ENCODE results near the gene BRCA1.
"Not testable (repeated sequence)": the region's sequence is repeated elsewhere in the genome, so short reads cannot be mapped to it uniquely, and the experiment has no call there.

BRCA1 gene

GRCh38 chr17:43133439-43133838, 8.3 kb upstream of the BRCA1 start:
- FAIRE-seq: not testable (repeated sequence)

GRCh38 chr17:43132117-43132516, 7.0 kb upstream of the BRCA1 start:
- no peak for FAIRE-seq

- FAIRE-seq: no peak
Observed at GRCh38 chr17:43129671-43130010, 4.5 kb upstream of the BRCA1 start.

- not testable (repeated sequence) for FAIRE-seq
Observed at GRCh38 chr17:43127333-43127876, 2.2 kb upstream of the BRCA1 start.

GRCh38 chr17:43126911-43127290, 1.7 kb upstream of the BRCA1 start:
- no peak for FAIRE-seq

GRCh38 chr17:43125967-43126910, 1.1 kb upstream of the BRCA1 start:
- FAIRE-seq: no peak

- no peak for FAIRE-seq
Observed at GRCh38 chr17:43118679-43119615, 6.2 kb downstream of the BRCA1 start.

GRCh38 chr17:43114151-43114552, 11.0 kb downstream of the BRCA1 start:
- FAIRE-seq: no peak

- FAIRE-seq: no peak
Observed at GRCh38 chr17:43106552-43106951, 18.6 kb downstream of the BRCA1 start.

- no peak for FAIRE-seq
Observed at GRCh38 chr17:43105146-43105545, 20.0 kb downstream of the BRCA1 start.

- FAIRE-seq: no peak
Observed at GRCh38 chr17:43104665-43105064, 20.5 kb downstream of the BRCA1 start.

- FAIRE-seq: not testable (repeated sequence)
Observed at GRCh38 chr17:43095364-43095763, 29.8 kb downstream of the BRCA1 start.

GRCh38 chr17:43094129-43094835, 30.9 kb downstream of the BRCA1 start:
- no peak for FAIRE-seq

GRCh38 chr17:43092901-43093300, 32.3 kb downstream of the BRCA1 start:
- FAIRE-seq: no peak

- no peak for FAIRE-seq
Observed at GRCh38 chr17:43090022-43090421, 35.1 kb downstream of the BRCA1 start.

GRCh38 chr17:43085474-43085873, 39.7 kb downstream of the BRCA1 start:
- FAIRE-seq: no peak

GRCh38 chr17:43079641-43080302, 45.4 kb downstream of the BRCA1 start:
- no peak for FAIRE-seq

- FAIRE-seq: no peak
Observed at GRCh38 chr17:43074869-43075268, 50.3 kb downstream of the BRCA1 start.

GRCh38 chr17:43070872-43071271, 54.3 kb downstream of the BRCA1 start:
- FAIRE-seq: no peak

- no peak for FAIRE-seq
Observed at GRCh38 chr17:43070257-43070656, 54.9 kb downstream of the BRCA1 start.

GRCh38 chr17:43069368-43069898, 55.7 kb downstream of the BRCA1 start:
- no peak for FAIRE-seq

Data from A204.1 (cell line).